Thoracic aorta (tissue), 2 donors: ENCODE data around the gene HORMAD1. TPM values are rescaled to one million over a fixed set of nuclear protein-coding genes. Genes with fewer than 3 reads are reported as not detected.

Experiments used
- ATAC-seq: fragments of 150-250 bp; one replicate; pipeline ENCODE4 v1.8.0; 2017; ENCODE audit warnings: low read depth; ENCODE audit not compliant: insufficient number of reproducible peaks, low FRiP score
- DNase-seq: peaks from one replicate; pipeline ENCODE4 v3.0.0-alpha.2; 2020; ENCODE audit warnings: low spot score
- H3K27ac ChIP-seq, 2 donors: fragments of 200-600 bp; sonication (generic); 1 replicate in 1 of 2; 2 replicates in 1 of 2; pipeline ENCODE4 v1.5.1; 2016; ENCODE audit warnings: mild to moderate bottlenecking in 2 of 2, moderate library complexity in 2 of 2
- H3K27me3 ChIP-seq: fragments of 200-600 bp; sonication (generic); replicated peaks from 2 replicates; pipeline ENCODE4 v1.6.0; 2016; ENCODE audit warnings: mild to moderate bottlenecking; ENCODE audit not compliant: insufficient read depth
- H3K36me3 ChIP-seq: fragments of 200-600 bp; sonication (generic); one replicate; pipeline ENCODE4 v1.5.1; 2016
- H3K4me1 ChIP-seq, 2 donors: fragments of 200-600 bp; sonication (generic); 1 replicate in 1 of 2; 2 replicates in 1 of 2; pipeline versions ENCODE4 v1.5.1 to v1.6.0; 2016; ENCODE audit warnings: low read depth in 2 of 2, mild to moderate bottlenecking in 1 of 2; ENCODE audit not compliant: control insufficient read depth in 1 of 2
- H3K4me3 ChIP-seq: fragments of 200-600 bp; sonication (generic); 2 replicates; pipeline ENCODE4 v1.5.1; 2016; ENCODE audit warnings: mild to moderate bottlenecking
- H3K9me3 ChIP-seq: fragments of 200-600 bp; sonication (generic); 2 replicates; pipeline ENCODE4 v1.5.1; 2016
- total RNA-seq, 2 donors: library from RNA; depleted of rRNA; stranded (reverse); fragments of >200 nt; gene quantifications; one replicate each; pipeline versions ENCODE4 v1.1.0 to v1.2.3, GENCODE V29; 2016
- TF ChIP-seq, protein P1 (sequence below): fragments of 200-600 bp; sonication (generic); IDR thresholded peaks from one replicate; pipeline ENCODE4 v1.5.1; 2019; ENCODE audit warnings: antibody characterized with exemption

Gene HORMAD1
- total RNA-seq, 2 donors from 2014 or later, result not detected

DNA sequence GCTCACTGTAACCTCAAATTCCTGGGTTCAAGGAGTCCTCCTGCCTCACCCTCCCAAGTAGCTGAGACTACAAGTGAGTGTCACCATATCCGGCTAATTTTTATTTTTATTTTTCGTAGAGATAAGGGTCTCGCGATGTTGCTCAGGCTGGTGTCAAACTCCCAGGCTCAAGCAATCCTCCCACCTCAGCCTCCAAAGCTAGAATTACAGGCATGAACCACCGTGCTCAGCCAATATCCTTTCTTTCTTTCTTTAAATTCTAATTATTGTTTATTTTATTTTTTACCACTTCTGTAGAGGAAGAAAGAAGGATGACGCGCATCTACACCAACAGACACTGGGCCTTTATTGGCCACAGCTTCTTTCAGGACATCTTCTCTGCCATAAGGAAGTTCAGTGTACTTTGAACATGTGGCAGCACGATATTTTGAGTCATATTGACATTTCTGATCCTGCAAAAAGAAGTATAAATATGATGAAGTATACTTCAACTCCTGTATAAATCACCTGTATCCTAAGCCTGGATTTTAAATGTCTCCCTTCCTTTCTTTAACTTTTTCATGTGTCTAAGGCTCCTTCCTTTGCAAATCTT lies 29.1 kb upstream of the HORMAD1 start:
- TF ChIP-seq, protein P1, sequence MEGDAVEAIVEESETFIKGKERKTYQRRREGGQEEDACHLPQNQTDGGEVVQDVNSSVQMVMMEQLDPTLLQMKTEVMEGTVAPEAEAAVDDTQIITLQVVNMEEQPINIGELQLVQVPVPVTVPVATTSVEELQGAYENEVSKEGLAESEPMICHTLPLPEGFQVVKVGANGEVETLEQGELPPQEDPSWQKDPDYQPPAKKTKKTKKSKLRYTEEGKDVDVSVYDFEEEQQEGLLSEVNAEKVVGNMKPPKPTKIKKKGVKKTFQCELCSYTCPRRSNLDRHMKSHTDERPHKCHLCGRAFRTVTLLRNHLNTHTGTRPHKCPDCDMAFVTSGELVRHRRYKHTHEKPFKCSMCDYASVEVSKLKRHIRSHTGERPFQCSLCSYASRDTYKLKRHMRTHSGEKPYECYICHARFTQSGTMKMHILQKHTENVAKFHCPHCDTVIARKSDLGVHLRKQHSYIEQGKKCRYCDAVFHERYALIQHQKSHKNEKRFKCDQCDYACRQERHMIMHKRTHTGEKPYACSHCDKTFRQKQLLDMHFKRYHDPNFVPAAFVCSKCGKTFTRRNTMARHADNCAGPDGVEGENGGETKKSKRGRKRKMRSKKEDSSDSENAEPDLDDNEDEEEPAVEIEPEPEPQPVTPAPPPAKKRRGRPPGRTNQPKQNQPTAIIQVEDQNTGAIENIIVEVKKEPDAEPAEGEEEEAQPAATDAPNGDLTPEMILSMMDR, result no peak
- H3K9me3 ChIP-seq, result no peaks in the 10 kb centered on the region
- no peak overlapping the region for H3K27ac ChIP-seq
- no peaks in the 10 kb centered on the region for H3K4me1 ChIP-seq
- ATAC-seq, result no peak
- no peak overlapping the region for H3K4me3 ChIP-seq
- DNase-seq, result no peak
- no peaks in the 10 kb centered on the region for H3K27me3 ChIP-seq
- peaks cover 5% of the 10 kb centered on the region for H3K36me3 ChIP-seq

DNA sequence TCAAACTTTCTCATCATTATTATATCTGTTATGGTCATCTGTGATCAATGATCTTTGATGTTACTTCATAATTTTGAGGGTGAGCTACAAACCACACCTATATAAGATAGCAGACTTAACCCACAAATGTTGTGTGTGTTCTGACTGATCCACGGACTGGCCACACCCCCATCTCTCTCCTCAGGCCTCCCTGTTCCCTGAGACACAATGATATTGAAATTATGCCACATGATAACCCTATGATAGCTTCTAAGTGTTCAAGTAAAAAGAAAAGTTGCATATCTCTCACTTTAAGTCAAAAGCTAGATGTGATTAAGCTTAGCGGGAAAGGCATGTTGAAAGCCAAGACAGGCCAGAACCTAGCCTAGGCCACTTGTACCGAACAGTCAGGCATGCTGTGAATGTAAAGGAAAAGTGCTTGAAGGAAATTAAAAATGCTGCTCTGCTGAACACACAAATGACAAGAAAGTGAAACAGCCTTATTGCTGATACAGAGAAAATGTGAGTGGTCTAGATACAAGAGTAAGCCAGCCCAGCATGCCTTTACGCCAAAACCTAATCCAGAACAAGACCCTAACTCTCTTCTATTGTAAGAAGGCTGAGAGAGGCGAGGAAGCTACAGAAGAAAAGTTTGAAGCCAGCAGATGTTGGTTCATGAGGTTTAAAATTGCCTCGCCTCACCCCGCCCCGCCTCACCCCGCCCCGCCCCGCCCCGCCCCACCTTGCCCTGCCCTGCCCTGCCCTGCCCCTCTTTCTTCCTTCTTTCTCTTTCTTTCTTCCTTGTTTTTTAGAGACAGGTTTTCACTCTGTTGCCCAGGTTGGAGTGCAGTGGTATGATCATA lies 28.4 kb upstream of the HORMAD1 start:
- Histone ChIP-seq H3K4me1 (no peaks in the 10 kb centered on the region), H3K36me3 (peaks cover 5% of the 10 kb centered on the region), H3K27ac (no peak overlapping the region), H3K27me3 (no peaks in the 10 kb centered on the region), H3K4me3 (no peak overlapping the region), H3K9me3 (no peaks in the 10 kb centered on the region)
- no peak for DNase-seq
- TF ChIP-seq, protein P1, result no peak
- no peak for ATAC-seq

DNA sequence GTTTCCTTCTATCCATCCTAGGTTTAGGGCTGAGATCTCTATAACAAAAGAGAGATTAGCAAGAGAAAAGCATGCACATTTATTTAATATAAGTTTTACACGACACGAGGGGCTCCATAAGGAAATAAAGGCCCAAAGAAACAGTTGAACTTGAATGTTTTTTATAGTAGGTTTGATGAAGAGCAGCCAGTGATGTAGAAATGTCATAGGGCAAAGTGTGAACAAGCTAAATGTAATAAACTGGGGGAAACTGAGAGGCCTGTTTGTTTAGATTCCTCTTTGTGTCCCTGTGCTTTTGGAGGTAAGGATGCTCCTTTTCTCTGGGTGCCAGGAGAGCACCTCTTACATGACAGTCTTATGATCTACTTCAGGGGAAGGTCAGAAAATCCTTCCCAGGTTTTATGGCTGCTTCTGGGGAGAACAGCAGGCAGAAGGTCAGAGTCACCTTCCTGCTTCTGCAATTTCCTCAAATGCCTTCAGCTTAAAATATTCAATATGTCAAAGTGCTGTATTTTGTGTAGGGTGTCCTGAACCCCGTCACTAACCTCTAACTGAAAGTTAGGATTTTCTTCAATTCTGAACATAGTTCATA lies 9.5 kb upstream of the HORMAD1 start:
- TF ChIP-seq, protein P1, result no peak
- H3K4me3 ChIP-seq, result no peak overlapping the region
- H3K27ac ChIP-seq, result no peak overlapping the region
- no peaks in the 10 kb centered on the region for H3K27me3 ChIP-seq
- no peak for ATAC-seq
- no peak for DNase-seq
- H3K36me3 ChIP-seq, result no peaks in the 10 kb centered on the region
- no peaks in the 10 kb centered on the region for H3K4me1 ChIP-seq
- no peaks in the 10 kb centered on the region for H3K9me3 ChIP-seq

DNA sequence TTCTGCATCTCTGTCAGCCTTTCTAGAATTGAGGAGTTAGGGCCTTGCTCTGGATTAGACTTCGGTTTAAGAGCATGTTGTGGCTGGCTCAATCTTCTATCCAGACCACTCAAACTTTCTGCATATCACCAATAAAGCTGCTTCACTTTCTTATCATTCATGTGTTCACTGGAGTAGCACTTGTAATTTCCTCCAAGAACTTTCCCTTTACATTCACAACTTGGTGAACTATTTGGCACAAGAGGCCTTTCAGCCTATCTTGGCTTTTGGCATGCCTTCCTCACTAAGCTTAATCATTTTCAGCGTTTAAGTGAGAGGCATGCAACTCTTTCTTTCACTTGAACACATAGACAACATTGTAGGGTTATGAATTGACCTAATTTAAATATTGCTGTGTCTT lies 3.6 kb upstream of the HORMAD1 start:
- Histone ChIP-seq H3K27ac (no peak overlapping the region), H3K36me3 (no peaks in the 10 kb centered on the region), H3K27me3 (no peaks in the 10 kb centered on the region), H3K9me3 (no peaks in the 10 kb centered on the region), H3K4me3 (no peak overlapping the region), H3K4me1 (no peaks in the 10 kb centered on the region)
- no peak for ATAC-seq
- TF ChIP-seq, protein P1, result no peak
- DNase-seq, result no peak

DNA sequence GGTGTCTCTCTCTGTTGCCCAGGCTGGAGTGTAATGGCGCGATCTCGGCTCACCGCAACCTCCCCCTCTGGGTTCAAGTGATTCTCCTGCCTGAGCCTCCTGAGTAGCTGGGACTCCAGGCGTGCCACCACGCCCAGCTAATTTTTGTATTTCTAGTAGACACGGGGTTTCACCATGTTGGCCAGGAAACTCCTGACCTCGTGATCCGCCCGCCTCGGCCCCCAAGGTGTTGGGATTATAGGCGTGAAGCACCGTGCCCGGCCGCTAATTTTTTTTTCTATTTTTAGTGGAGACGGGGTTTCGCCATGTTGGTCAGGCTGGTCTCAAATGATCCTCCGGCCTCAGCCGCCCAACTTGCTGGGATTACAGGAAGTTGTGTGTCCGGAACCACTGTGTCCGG lies 597 bp downstream of the HORMAD1 start:
- ATAC-seq, result no peak
- Histone ChIP-seq H3K9me3 (no peaks in the 10 kb centered on the region), H3K36me3 (no peaks in the 10 kb centered on the region), H3K4me3 (no peak overlapping the region), H3K27me3 (no peaks in the 10 kb centered on the region), H3K4me1 (no peaks in the 10 kb centered on the region), H3K27ac (no peak overlapping the region)
- no peak for DNase-seq
- TF ChIP-seq, protein P1, result no peak
